MCF 10A (cell line): ENCODE data around the gene WFDC10B. TPM values are rescaled to one million over a fixed set of nuclear protein-coding genes. Genes with fewer than 3 reads are reported as not detected.
"Not testable (repeated sequence)": the region's sequence is repeated elsewhere in the genome, so short reads cannot be mapped to it uniquely, and the experiment has no call there.

ENCODE experiments used
- BruUV-seq: library from RNA; stranded (reverse); fragments of 400-500 nt; replicated peaks from 2 replicates; lab custom pipeline; 2021; lab: Mats Ljungman, UMichigan
- CTCF ChIA-PET: fragments of 300-600 bp; sonication (Branson Sonifier 250); formaldehyde crosslinking; extraction: SDS; loops from one replicate; lab custom pipeline; 2021; ENCODE audit warnings: antibody characterized with exemption, inconsistent platforms; lab: Yijun Ruan, JAX
- POLR2A ChIA-PET: fragments of 300-600, 350-650 bp; sonication (Branson Sonifier 250); formaldehyde crosslinking; extraction: SDS; loops from one replicate; lab custom pipeline; 2020; ENCODE audit warnings: antibody characterized with exemption, inconsistent platforms; lab: Yijun Ruan, JAX
- DNase-seq: peaks from one replicate; pipeline ENCODE4 v3.0.0-alpha.2; 2018; ENCODE audit not compliant: unreplicated experiment
- H3K27ac Mint-ChIP-seq: one replicate; pipeline ENCODE4 v1.8.0; 2022; ENCODE audit warnings: mild to moderate bottlenecking, low read depth, mixed read lengths; ENCODE audit not compliant: unreplicated experiment
- H3K27me3 Mint-ChIP-seq: one replicate; pipeline ENCODE4 v1.8.0; 2022; ENCODE audit warnings: mixed read lengths; ENCODE audit not compliant: insufficient read depth, unreplicated experiment
- H3K36me3 Mint-ChIP-seq: one replicate; pipeline ENCODE4 v1.8.0; 2022; ENCODE audit warnings: mild to moderate bottlenecking, moderate library complexity, mixed read lengths; ENCODE audit not compliant: insufficient read depth, unreplicated experiment
- H3K4me1 Mint-ChIP-seq: one replicate; pipeline ENCODE4 v1.8.0; 2022; ENCODE audit warnings: mixed read lengths; ENCODE audit not compliant: insufficient read depth, unreplicated experiment
- H3K4me3 Mint-ChIP-seq: one replicate; pipeline ENCODE4 v1.8.0; 2022; ENCODE audit warnings: mild to moderate bottlenecking, moderate library complexity, mixed read lengths; ENCODE audit not compliant: unreplicated experiment
- H3K9me3 Mint-ChIP-seq: one replicate; pipeline ENCODE4 v1.8.0; 2022; ENCODE audit warnings: mixed read lengths; ENCODE audit not compliant: unreplicated experiment
- CTCF ChIP-seq: fragments of 200-600 bp; IDR thresholded peaks from one replicate; pipeline ENCODE4 v1.8.0; 2022; ENCODE audit warnings: antibody characterized with exemption, mild to moderate bottlenecking; ENCODE audit not compliant: unreplicated experiment
- intact Hi-C: fragments of 100-400 bp; cut with micrococcal nuclease; formaldehyde crosslinking; loops from 2 replicates; pipeline ENCODE4 v1.14.1; 2022
- total RNA-seq: library from RNA; stranded (reverse); gene quantifications from 2 replicates; pipeline ENCODE4 v1.2.3, GENCODE V29; 2022

WFDC10B gene
- total RNA-seq, 1 experiment from 2014 or later: not detected

- ChIA-PET CTCF (interaction anchor here (0.7 to 1.2 kb wide), 3 partner anchors 72 to 917 kb away, joined by 3 read pairs; partner anchors contain the start of gene WFDC10A), POLR2A (interaction anchor here (0.8 kb wide), 1 partner anchor 107 kb away, joined by 3 read pairs; no protein-coding TSS in a partner anchor)
- Mint-ChIP-seq H3K4me1 (no peaks in the 10 kb centered on the region), H3K27ac (no peak within 1 kb of the TSS), H3K4me3 (no peak within 1 kb of the TSS), H3K36me3 (no peaks in the 10 kb centered on the region), H3K27me3 (peaks cover 32% of the 10 kb centered on the region), H3K9me3 (no peaks in the 10 kb centered on the region)
- BruUV-seq: no TSS peak
- DNase-seq: no peak
- no peak for TF ChIP-seq CTCF
- intact Hi-C loops: no loop called here
Measured at GRCh38 chr20:45701873-45702272, 2.9 kb downstream of the WFDC10B start, which contains the start of gene WFDC13. WFDC13 (plus strand) TSS chr20:45702038; CDS start chr20:45702124, 86 bp downstream.

GRCh38 chr20:45701104-45701503, 3.7 kb downstream of the WFDC10B start:
- no peak for DNase-seq
- no peaks in the 10 kb centered on the region for H3K4me1 Mint-ChIP-seq
- ChIA-PET CTCF (no interaction called here), POLR2A (no interaction called here)
- H3K27me3 Mint-ChIP-seq: peaks cover 32% of the 10 kb centered on the region
- intact Hi-C loops: no loop called here
- no TSS peak for BruUV-seq
- no peak overlapping the region for H3K27ac Mint-ChIP-seq
- H3K4me3 Mint-ChIP-seq: no peak overlapping the region
- TF ChIP-seq CTCF: no peak
- H3K9me3 Mint-ChIP-seq: no peaks in the 10 kb centered on the region
- no peaks in the 10 kb centered on the region for H3K36me3 Mint-ChIP-seq

- H3K36me3 Mint-ChIP-seq: no peaks in the 10 kb centered on the region
- CTCF ChIA-PET: no interaction called here
- no peaks in the 10 kb centered on the region for H3K4me1 Mint-ChIP-seq
- H3K27ac Mint-ChIP-seq: no peak overlapping the region
- no peaks in the 10 kb centered on the region for H3K9me3 Mint-ChIP-seq
- POLR2A ChIA-PET: no interaction called here
- no peak for DNase-seq
- H3K4me3 Mint-ChIP-seq: no peak overlapping the region
- H3K27me3 Mint-ChIP-seq: peaks cover 25% of the 10 kb centered on the region
- TF ChIP-seq CTCF: no peak
- intact Hi-C loops: no loop called here
- no TSS peak for BruUV-seq
Measured at GRCh38 chr20:45695496-45695895, 9.3 kb downstream of the WFDC10B start.

GRCh38 chr20:45693346-45693745, 11.5 kb downstream of the WFDC10B start:
- H3K36me3 Mint-ChIP-seq, CTCF ChIA-PET, intact Hi-C loops, H3K27ac Mint-ChIP-seq, H3K9me3 Mint-ChIP-seq, H3K4me1 Mint-ChIP-seq, POLR2A ChIA-PET, H3K4me3 Mint-ChIP-seq, BruUV-seq, DNase-seq: not testable (repeated sequence)
- peaks cover 28% of the 10 kb centered on the region for H3K27me3 Mint-ChIP-seq

- H3K36me3 Mint-ChIP-seq: no peaks in the 10 kb centered on the region
- POLR2A ChIA-PET: interaction anchor here (0.5 to 0.6 kb wide), 2 partner anchors 16 to 59 kb away, joined by 3 read pairs; partner anchors contain the start of gene WFDC11
- no peak for TF ChIP-seq CTCF
- H3K4me3 Mint-ChIP-seq: no peak overlapping the region
- intact Hi-C loops: no loop called here
- no TSS peak for BruUV-seq
- CTCF ChIA-PET: interaction anchor here (0.6 kb wide), 1 partner anchor 85 kb away, joined by 3 read pairs; no protein-coding TSS in a partner anchor
- peaks cover 51% of the 10 kb centered on the region for H3K27me3 Mint-ChIP-seq
- H3K4me1 Mint-ChIP-seq: no peaks in the 10 kb centered on the region
- H3K9me3 Mint-ChIP-seq: no peaks in the 10 kb centered on the region
- no peak overlapping the region for H3K27ac Mint-ChIP-seq
- peak; percentile 14 for DNase-seq
Measured at GRCh38 chr20:45685896-45686295, 18.9 kb downstream of the WFDC10B start.
